ENCODE results near the gene GALNT2.

The GALNT2 gene

DNA sequence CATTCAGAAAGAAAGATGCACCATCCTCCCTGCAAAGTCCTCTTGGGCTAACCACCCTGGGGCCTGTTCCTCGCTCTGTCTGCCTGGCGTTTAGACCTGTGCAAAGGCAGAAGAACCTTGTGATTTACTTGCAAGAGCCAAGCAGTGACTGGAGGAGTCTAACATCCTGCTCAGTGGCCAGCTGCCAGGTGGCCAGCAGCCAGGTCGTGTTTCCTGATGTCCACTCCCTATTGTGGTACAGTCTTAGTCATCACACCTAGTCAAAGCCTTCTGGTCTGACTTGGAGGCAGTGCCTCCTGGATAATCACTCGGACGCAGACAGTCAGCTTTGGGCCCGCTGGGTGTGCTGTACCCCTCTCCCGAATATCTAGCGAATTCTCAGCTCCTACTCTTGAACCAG lies 241.0 kb downstream of the GALNT2 start:
- TF ChIP-seq POLR2AphosphoS5 (IDR thresholded peaks at IDR 0.05; ENCODE audit: borderline replicate concordance, low read depth, low read length) (no peak), EZH2 (IDR thresholded peaks at IDR 0.05) (no peak), FOXP2 (optimal IDR thresholded peaks at IDR 0.05; ENCODE audit: control extremely low read depth, extremely low read length, insufficient read depth) (no peak)
- no peak for DNase-seq (ENCODE audit: low read depth, low spot score)

DNA sequence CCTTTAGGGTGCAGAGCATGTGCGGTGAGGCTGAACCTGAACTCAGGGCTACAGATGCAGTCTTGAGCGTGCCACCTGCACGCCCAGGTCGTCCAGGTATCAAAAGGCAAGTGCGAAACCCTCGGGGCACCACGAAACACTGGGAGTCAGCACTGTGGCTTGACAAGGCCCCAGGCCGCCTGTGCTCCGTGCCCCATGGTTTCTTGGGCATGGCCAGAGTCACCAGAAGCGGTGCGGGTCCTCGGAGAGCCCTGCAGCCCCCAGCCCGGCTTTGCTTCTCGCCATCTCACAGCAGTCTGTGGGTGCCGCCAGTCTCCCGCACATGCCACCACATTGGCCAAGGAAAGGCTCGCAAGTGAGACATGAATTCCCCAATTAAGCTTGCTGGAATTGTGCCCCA lies 241.8 kb downstream of the GALNT2 start:
- Histone ChIP-seq H3K4me3 (no peak overlapping the region), H3K9me3 (ENCODE audit: low read depth, low read length) (no peaks in the 10 kb centered on the region), H3K36me3 (ENCODE audit: insufficient read depth, low read length) (no peaks in the 10 kb centered on the region), H3K27ac (no peak overlapping the region), H3K9ac (ENCODE audit: insufficient read length) (no peak overlapping the region)
- TF ChIP-seq FOXP2 (optimal IDR thresholded peaks at IDR 0.05; ENCODE audit: control extremely low read depth, extremely low read length, insufficient read depth), result no peak
- no peak for TF ChIP-seq EZH2 (IDR thresholded peaks at IDR 0.05)
- TF ChIP-seq POLR2AphosphoS5 (IDR thresholded peaks at IDR 0.05; ENCODE audit: borderline replicate concordance, low read depth, low read length), result no peak
- DNase-seq (ENCODE audit: low read depth, low spot score), result no peak

More for the DNA sequence above, 241.0 kb downstream of the GALNT2 start:
- Histone ChIP-seq H3K36me3 (ENCODE audit: insufficient read depth, low read length) (no peaks in the 10 kb centered on the region), H3K9ac (ENCODE audit: insufficient read length) (no peak overlapping the region), H3K9me3 (ENCODE audit: low read depth, low read length) (no peaks in the 10 kb centered on the region), H3K27ac (no peak overlapping the region), H3K4me3 (no peak overlapping the region)

DNA sequence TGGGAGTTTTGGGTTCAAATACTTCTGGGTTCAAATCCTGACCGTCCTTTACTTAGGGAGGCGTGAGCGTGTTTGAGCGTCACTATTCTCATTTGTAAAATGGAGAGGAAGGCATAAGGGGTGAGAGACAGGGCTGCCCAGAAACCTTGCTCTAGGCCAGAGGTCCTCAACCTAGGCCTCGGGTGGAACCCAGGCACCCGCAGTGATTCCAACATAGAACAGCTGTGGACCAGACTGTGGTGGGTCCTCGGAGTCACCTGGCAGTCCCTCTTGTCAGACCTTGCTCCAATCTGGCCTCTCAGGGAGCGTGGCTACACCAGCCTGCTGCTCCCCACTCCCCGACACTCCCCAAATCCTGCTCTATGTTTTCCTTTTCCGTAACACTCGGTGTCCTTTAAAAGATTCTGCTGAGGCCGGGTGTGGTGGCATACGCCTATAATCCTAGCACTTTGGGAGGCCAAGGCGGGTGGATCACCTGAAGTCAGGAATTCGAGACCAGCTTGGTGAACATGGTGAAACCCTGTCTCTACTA lies 242.7 kb downstream of the GALNT2 start:
- no peak overlapping the region for H3K27ac ChIP-seq
- H3K4me3 ChIP-seq, result no peak overlapping the region
- no peak for DNase-seq (ENCODE audit: low read depth, low spot score)
- H3K36me3 ChIP-seq (ENCODE audit: insufficient read depth, low read length), result no peaks in the 10 kb centered on the region
- H3K9me3 ChIP-seq (ENCODE audit: low read depth, low read length), result no peaks in the 10 kb centered on the region
- TF ChIP-seq FOXP2 (optimal IDR thresholded peaks at IDR 0.05; ENCODE audit: control extremely low read depth, extremely low read length, insufficient read depth), result no peak
- no peak for TF ChIP-seq EZH2 (IDR thresholded peaks at IDR 0.05)
- TF ChIP-seq POLR2AphosphoS5 (IDR thresholded peaks at IDR 0.05; ENCODE audit: borderline replicate concordance, low read depth, low read length), result no peak
- no peak overlapping the region for H3K9ac ChIP-seq (ENCODE audit: insufficient read length)

DNA sequence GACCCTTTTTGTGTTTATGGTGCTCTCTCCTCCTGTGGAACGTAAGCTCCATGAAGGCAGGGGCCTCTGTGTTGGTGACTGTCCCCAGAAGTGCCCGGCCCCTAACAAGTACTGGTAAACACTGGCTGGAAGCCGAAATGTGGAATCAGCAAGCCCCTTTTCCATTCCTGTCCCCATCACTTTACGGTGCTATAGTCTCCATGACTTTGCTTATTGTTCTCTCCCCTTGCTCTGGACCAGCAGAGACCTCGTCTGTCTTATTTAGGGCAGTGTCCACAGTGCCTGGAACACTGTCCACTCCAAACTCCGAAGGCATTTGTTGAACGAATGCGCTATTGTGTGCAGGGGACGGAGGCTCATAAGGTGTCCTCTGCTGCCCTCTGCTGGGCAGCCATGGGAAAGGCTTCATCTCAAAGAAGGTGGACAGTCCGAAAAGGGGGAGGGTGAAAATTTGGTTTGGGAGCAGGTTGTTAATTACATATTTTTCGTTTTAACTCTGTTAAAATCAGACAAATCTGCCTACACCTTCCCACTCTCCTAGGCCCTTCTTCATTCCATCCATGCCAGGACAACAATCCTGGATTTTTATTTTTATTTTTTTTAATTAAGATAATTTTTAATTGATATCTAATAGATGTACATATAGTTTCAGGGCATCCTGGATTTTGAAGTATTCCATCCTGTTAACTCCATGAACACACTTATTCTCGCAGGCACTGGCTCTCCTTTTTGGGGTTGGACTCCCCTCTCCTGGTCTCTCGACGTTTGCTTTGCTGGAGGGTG lies 243.5 kb downstream of the GALNT2 start:
- DNase-seq (ENCODE audit: low read depth, low spot score), result peak; percentile 18
- H3K27ac ChIP-seq, result no peak overlapping the region
- no peaks in the 10 kb centered on the region for H3K36me3 ChIP-seq (ENCODE audit: insufficient read depth, low read length)
- no peak overlapping the region for H3K9ac ChIP-seq (ENCODE audit: insufficient read length)
- H3K9me3 ChIP-seq (ENCODE audit: low read depth, low read length), result no peaks in the 10 kb centered on the region
- H3K4me3 ChIP-seq, result no peak overlapping the region
- TF ChIP-seq FOXP2 (optimal IDR thresholded peaks at IDR 0.05; ENCODE audit: control extremely low read depth, extremely low read length, insufficient read depth), result no peak
- TF ChIP-seq POLR2AphosphoS5 (IDR thresholded peaks at IDR 0.05; ENCODE audit: borderline replicate concordance, low read depth, low read length), result no peak
- TF ChIP-seq EZH2 (IDR thresholded peaks at IDR 0.05), result no peak

DNA sequence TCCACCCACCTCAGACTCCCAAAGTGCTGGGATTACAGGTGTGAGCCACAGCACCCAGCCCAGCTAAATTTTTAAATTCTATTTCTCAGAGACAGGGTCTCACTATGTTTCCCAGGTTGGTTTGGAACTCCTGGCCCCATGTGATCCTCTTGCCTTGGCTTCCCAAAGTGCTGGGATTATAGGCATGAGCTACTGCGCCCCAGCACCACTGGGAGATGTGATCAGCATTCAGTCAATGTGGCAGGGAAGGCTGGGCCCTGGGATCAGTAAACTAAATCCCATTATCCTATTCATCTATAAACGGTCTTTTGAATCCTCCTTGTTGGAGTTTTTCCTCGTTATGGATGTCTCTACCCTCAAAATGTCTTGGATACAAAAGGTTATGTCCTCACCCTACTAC lies 245.6 kb downstream of the GALNT2 start:
- Histone ChIP-seq H3K36me3 (ENCODE audit: insufficient read depth, low read length) (no peaks in the 10 kb centered on the region), H3K9ac (ENCODE audit: insufficient read length) (no peak overlapping the region), H3K4me3 (no peak overlapping the region), H3K9me3 (ENCODE audit: low read depth, low read length) (no peaks in the 10 kb centered on the region), H3K27ac (no peak overlapping the region)
- TF ChIP-seq POLR2AphosphoS5 (IDR thresholded peaks at IDR 0.05; ENCODE audit: borderline replicate concordance, low read depth, low read length), result no peak
- no peak for TF ChIP-seq FOXP2 (optimal IDR thresholded peaks at IDR 0.05; ENCODE audit: control extremely low read depth, extremely low read length, insufficient read depth)
- TF ChIP-seq EZH2 (IDR thresholded peaks at IDR 0.05), result no peak
- DNase-seq (ENCODE audit: low read depth, low spot score), result no peak

DNA sequence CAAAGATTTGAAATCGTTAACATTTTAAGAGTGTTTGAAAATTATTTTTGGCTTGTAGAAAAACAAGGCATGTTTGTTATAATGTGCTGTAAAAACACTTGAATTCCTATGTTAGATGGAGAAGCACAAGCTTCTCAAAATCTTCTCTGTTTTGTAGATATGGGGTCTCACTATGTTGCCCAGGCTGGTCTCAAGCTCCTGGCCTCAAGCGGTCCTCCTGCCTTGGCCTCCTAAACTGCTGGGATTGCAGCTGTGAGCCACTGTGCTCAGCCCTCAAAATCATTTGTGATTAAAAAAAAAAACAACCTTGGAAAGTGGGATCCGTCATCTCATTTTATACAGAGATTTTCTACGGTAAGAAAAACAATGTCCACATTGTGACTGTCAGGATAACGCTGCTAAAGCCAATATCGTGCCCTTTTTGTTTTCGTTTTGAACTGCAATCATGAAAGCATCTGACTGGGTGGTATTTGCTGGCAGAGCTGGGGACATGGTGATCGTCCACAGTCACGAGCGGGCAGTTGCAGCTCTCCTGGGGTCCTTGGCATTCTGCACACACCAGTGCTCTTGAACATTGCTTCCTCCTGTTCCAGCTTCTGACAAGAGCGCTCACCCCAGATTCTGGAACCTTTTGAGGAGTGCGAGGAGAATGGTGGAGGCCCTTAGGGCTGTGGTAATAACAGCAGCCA lies 246.6 kb downstream of the GALNT2 start:
- Histone ChIP-seq H3K27ac (no peak overlapping the region), H3K9me3 (ENCODE audit: low read depth, low read length) (no peaks in the 10 kb centered on the region), H3K4me3 (no peak overlapping the region), H3K36me3 (ENCODE audit: insufficient read depth, low read length) (no peaks in the 10 kb centered on the region), H3K9ac (ENCODE audit: insufficient read length) (no peak overlapping the region)
- no peak for DNase-seq (ENCODE audit: low read depth, low spot score)
- TF ChIP-seq FOXP2 (optimal IDR thresholded peaks at IDR 0.05; ENCODE audit: control extremely low read depth, extremely low read length, insufficient read depth) (no peak), POLR2AphosphoS5 (IDR thresholded peaks at IDR 0.05; ENCODE audit: borderline replicate concordance, low read depth, low read length) (no peak), EZH2 (IDR thresholded peaks at IDR 0.05) (no peak)

DNA sequence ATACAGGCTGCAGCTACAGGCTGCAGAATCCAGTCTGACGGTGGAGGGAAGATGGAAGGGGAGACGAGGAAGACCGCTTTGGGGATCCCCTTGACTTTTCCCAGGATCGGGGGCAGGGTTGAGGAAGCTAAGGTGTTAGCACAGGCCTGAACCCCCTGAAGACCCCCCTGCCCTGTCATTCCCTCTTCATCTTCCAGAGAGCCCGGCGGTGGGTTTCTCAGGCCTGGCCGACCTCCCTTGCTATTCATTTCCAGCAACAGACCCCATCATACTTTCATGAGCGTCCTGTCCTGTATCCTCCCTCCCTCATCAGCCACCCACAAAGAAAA lies 247.1 kb downstream of the GALNT2 start:
- DNase-seq (ENCODE audit: low read depth, low spot score), result no peak
- H3K36me3 ChIP-seq (ENCODE audit: insufficient read depth, low read length), result no peaks in the 10 kb centered on the region
- no peak overlapping the region for H3K9ac ChIP-seq (ENCODE audit: insufficient read length)
- no peak overlapping the region for H3K4me3 ChIP-seq
- no peak overlapping the region for H3K27ac ChIP-seq
- no peaks in the 10 kb centered on the region for H3K9me3 ChIP-seq (ENCODE audit: low read depth, low read length)
- TF ChIP-seq EZH2 (IDR thresholded peaks at IDR 0.05), result no peak
- no peak for TF ChIP-seq FOXP2 (optimal IDR thresholded peaks at IDR 0.05; ENCODE audit: control extremely low read depth, extremely low read length, insufficient read depth)
- TF ChIP-seq POLR2AphosphoS5 (IDR thresholded peaks at IDR 0.05; ENCODE audit: borderline replicate concordance, low read depth, low read length), result no peak

DNA sequence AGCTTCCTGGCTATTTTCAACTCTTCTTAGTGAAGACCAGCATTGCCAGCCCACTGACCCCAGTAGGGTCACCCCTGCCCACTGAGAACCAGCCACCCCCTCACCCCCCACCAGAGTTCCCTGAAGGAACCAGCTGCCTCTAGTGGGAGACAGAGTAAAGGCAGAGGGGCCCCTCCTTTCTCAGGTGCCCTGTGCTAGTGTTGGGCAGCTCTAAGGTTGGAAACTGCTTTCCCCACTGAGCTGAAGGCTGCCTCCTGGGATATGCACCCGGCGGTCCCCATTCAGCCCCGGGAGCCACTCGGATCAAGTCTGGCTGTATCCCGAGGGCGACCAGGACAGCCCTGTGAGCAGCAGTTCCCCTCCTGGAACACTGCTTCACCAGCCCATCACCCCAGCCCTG lies 248.1 kb downstream of the GALNT2 start:
- DNase-seq (ENCODE audit: low read depth, low spot score), result no peak
- Histone ChIP-seq H3K9ac (ENCODE audit: insufficient read length) (no peak overlapping the region), H3K27ac (no peak overlapping the region), H3K4me3 (no peak overlapping the region), H3K36me3 (ENCODE audit: insufficient read depth, low read length) (no peaks in the 10 kb centered on the region), H3K9me3 (ENCODE audit: low read depth, low read length) (no peaks in the 10 kb centered on the region)
- TF ChIP-seq POLR2AphosphoS5 (IDR thresholded peaks at IDR 0.05; ENCODE audit: borderline replicate concordance, low read depth, low read length) (no peak), FOXP2 (optimal IDR thresholded peaks at IDR 0.05; ENCODE audit: control extremely low read depth, extremely low read length, insufficient read depth) (no peak), EZH2 (IDR thresholded peaks at IDR 0.05) (no peak)
